ENCODE data around the gene FITM2.
"Not testable (repeated sequence)": the region's sequence is repeated elsewhere in the genome, so short reads cannot be mapped to it uniquely, and the experiment has no call there.

FITM2 gene

DNA sequence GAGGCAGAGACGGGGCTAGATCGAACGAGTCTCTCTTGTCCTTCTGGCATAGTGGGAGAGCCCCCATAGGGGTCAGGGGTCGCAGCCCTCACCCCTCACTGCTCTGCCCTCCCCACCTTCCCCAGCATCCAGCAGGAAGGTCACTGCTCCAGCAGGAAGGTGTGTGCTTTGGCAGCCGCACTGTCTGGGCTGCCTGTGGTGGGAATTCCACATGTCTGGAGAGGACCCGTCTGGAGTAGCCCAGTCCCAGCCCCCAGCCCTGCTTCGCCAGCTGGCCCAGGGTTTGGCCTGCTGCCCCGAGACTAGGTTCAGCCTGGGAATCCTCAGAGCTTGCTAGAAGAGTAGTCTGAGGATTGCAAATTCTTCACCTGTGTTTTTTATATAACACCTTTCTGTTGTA, 23.3 kb upstream of the FITM2 start:
- DNase-seq (ENCODE audit: low read depth in 2 of 2), result no peak

- DNase-seq (ENCODE audit: low read depth in 2 of 2), result no peak
These were observed 20.2 kb upstream of the FITM2 start for GRCh38 chr20:44331201-44331600.

- DNase-seq (ENCODE audit: low read depth in 2 of 2), result no peak
These were observed 17.4 kb upstream of the FITM2 start for GRCh38 chr20:44328428-44328827.

DNA sequence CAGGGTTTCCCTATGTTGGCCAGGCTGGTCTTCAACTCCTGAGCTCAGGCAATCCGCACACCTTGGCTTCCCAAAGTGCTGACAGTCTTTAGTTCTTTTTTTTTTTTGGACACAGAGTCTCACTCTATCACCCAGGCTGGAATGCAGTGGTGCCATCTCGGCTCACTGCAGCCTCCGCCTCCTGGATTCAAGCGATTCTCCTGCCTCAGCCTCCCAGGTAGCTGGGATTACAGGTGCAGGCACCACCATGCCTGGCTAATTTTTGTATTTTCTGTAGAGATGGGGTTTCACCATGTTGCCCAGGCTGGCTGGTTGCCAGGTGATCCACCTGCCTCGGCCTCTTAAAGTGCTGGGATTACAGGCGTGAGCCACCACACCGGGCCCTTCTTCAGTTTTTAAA, 16.7 kb upstream of the FITM2 start:
- not testable (repeated sequence) for DNase-seq (ENCODE audit: low read depth in 2 of 2)

GRCh38 chr20:44326391-44327159, 15.6 kb upstream of the FITM2 start:
- DNase-seq (ENCODE audit: low read depth in 2 of 2), result peak in 1 of 2 donors; percentile 31

- no peak for DNase-seq (ENCODE audit: low read depth in 2 of 2)
These were observed 13.3 kb upstream of the FITM2 start for GRCh38 chr20:44324343-44324742.

GRCh38 chr20:44319839-44320422, 8.9 kb upstream of the FITM2 start:
- no peak for DNase-seq (ENCODE audit: low read depth in 2 of 2)

GRCh38 chr20:44314870-44315269, 3.9 kb upstream of the FITM2 start:
- no peak for DNase-seq (ENCODE audit: low read depth in 2 of 2)

GRCh38 chr20:44309763-44310663, 989 bp downstream of the FITM2 start:
- no peak for DNase-seq (ENCODE audit: low read depth in 2 of 2)

GRCh38 chr20:44306927-44307326, 4.1 kb downstream of the FITM2 start:
- DNase-seq (ENCODE audit: low read depth in 2 of 2), result no peak

- no peak for DNase-seq (ENCODE audit: low read depth in 2 of 2)
These were observed 6.6 kb downstream of the FITM2 start for GRCh38 chr20:44304383-44304782.

GRCh38 chr20:44302736-44303135, 8.3 kb downstream of the FITM2 start:
- DNase-seq (ENCODE audit: low read depth in 2 of 2), result no peak

- DNase-seq (ENCODE audit: low read depth in 2 of 2), result no peak
These were observed 8.9 kb downstream of the FITM2 start for GRCh38 chr20:44302026-44302669.

DNA sequence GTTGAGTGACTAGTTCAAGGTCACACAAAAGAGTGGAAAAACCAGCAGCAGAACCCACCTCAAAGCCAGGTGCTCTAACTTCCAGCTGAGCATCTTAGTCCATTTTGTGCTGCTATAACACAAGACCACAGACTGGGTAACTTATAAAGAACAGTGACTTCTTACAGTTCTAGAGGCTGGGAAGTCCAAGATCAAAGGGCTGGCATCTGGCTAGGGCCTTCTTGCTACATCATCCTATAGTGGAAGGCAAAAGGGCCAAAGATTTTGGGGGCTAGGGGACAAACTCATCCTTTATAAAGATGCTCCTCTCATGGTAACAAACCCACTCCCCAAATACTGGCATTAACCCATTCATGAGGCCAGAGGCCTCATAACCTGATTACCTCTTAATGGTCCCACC, 9.7 kb downstream of the FITM2 start:
- DNase-seq (ENCODE audit: low read depth in 2 of 2), result no peak

DNA sequence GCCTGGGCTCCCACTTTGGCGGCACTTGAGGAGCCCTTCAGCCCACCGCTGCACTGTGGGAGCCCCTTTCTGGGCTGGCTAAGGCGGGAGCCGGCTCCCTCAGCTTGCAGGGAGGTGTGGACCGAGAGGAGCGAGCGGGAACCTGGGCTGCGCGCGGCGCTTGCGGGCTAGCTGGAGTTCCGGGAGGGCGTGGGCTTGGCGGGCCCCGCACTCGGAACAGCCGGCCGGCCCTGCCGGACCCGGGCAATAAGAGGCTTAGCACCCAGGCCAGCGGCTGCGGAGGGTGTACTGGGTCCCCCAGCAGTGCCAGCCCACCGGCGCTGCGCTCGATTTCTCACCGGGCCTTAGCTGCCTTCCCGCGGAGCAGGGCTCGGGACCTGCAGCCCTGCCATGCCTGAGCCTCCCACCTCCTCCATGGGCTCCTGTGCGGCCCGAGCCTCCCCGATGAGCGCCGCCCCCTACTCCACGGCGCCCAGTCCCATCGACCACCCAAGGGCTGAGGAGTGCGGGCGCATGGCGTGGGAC, 11.9 kb downstream of the FITM2 start:
- DNase-seq (ENCODE audit: low read depth in 2 of 2), result not testable (repeated sequence)

GRCh38 chr20:44297721-44298120, 13.3 kb downstream of the FITM2 start:
- no peak for DNase-seq (ENCODE audit: low read depth in 2 of 2)

GRCh38 chr20:44296011-44296410, 15.0 kb downstream of the FITM2 start:
- DNase-seq (ENCODE audit: low read depth in 2 of 2), result no peak

GRCh38 chr20:44291754-44292153, 19.2 kb downstream of the FITM2 start:
- no peak for DNase-seq (ENCODE audit: low read depth in 2 of 2)

DNA sequence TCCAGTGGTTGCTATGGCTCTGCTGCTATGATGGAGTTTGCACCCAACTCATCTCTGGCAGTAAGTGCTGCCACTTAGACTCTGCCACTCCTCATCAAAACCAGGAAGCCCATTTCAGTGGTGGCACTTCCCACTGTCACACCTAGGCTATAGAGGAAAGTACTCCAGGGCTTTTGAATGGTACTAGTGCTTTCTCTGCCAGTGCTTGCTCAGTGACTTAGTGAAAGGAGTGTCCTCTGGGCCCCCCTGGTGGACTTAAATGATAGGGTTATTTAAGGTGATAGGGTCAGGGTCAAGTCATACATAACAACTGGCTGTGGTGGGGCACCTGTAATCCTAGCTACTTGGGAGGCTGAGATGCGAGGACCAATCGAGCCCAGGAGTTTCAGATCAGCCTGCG, 22.8 kb downstream of the FITM2 start:
- peak in 1 of 2 donors; percentile 2 for DNase-seq (ENCODE audit: low read depth in 2 of 2)

- DNase-seq (ENCODE audit: low read depth in 2 of 2), result no peak
These were observed 23.5 kb downstream of the FITM2 start for GRCh38 chr20:44287272-44288097.

GRCh38 chr20:44284032-44284431, 27.0 kb downstream of the FITM2 start:
- DNase-seq (ENCODE audit: low read depth in 2 of 2), result no peak
